K562 (cell line): ENCODE results near the gene HJV. TPM values are rescaled to one million over a fixed set of nuclear protein-coding genes. Genes with fewer than 3 reads are reported as not detected.

Experiments
- ATF7 ChIP-seq: fragments of 450-650 bp; IDR thresholded peaks from 2 replicates; pipeline ENCODE4 v1.7.1; 2014; ENCODE audit warnings: mild to moderate bottlenecking, moderate library complexity
- CBFA2T2 ChIP-seq: fragments of 450-650 bp; conservative IDR thresholded peaks from 2 replicates; pipeline ENCODE4 v1.6.1; 2017; ENCODE audit warnings: mild to moderate bottlenecking
- DACH1 ChIP-seq: fragments of 450-650 bp; IDR thresholded peaks from 2 replicates; pipeline ENCODE4 v1.6.1; 2018; ENCODE audit not compliant: partially characterized antibody
- HMG20A ChIP-seq: fragments of 450-650 bp; formaldehyde crosslinking; conservative IDR thresholded peaks from 2 replicates; pipeline ENCODE4 v1.4.0; 2020; ENCODE audit warnings: mild to moderate bottlenecking, mixed read lengths
- MAFK ChIP-seq: IDR thresholded peaks from 2 replicates; pipeline ENCODE4 v1.6.1; 2011; ENCODE audit warnings: low read length, improper control_type of control experiment
- MLLT1 ChIP-seq, 2 experiments: fragments of 450-650 bp; IDR thresholded peaks; 2 replicates each; pipeline ENCODE4 v1.6.1; 2016
- NR1H2 ChIP-seq: sonication (generic); formaldehyde crosslinking; IDR thresholded peaks from 2 replicates; pipeline ENCODE4 v1.4.0; 2020; ENCODE audit warnings: mild to moderate bottlenecking, missing genetic modification reagents
- RB1 ChIP-seq: fragments of 450-650 bp; IDR thresholded peaks from 2 replicates; pipeline ENCODE4 v1.6.1; 2017; ENCODE audit warnings: low read depth, mild to moderate bottlenecking
- RBBP5 ChIP-seq: fragments of 200-600 bp; sonication (generic); IDR thresholded peaks from 2 replicates; pipeline ENCODE4 v1.6.1; 2012; ENCODE audit warnings: borderline replicate concordance, mild to moderate bottlenecking, low read length, control low read depth, inconsistent platforms; ENCODE audit not compliant: insufficient read depth, poor library complexity, severe bottlenecking
- SMARCB1 ChIP-seq: IDR thresholded peaks from 2 replicates; pipeline ENCODE4 v1.6.1; 2011; ENCODE audit warnings: improper control_type of control experiment, low read depth; ENCODE audit not compliant: insufficient read length
- SNRNP70 ChIP-seq: fragments of 200-400 bp; formaldehyde crosslinking; optimal IDR thresholded peaks from 2 replicates; pipeline ENCODE3; 2017; ENCODE audit warnings: low read depth, low read length
- SRSF7 ChIP-seq: fragments of 200-400 bp; formaldehyde crosslinking; optimal IDR thresholded peaks from 2 replicates; pipeline ENCODE3; 2017; ENCODE audit warnings: mild to moderate bottlenecking, low read depth, low read length
- TBP ChIP-seq: optimal IDR thresholded peaks from 2 replicates; pipeline ENCODE3; 2011; ENCODE audit warnings: low read depth, low read length, improper control_type of control experiment
- TCF7L2 ChIP-seq: fragments of 150-350 bp; IDR thresholded peaks from 2 replicates; pipeline ENCODE4 v1.6.1; 2016; ENCODE audit warnings: low read depth, mild to moderate bottlenecking, low read length, moderate library complexity
- TEAD2 ChIP-seq: fragments of 450-650 bp; IDR thresholded peaks from 2 replicates; pipeline ENCODE4 v1.6.1; 2016; ENCODE audit warnings: missing genetic modification characterization, control low read depth, missing compliant biosample characterization
- ZNF239 ChIP-seq: fragments of 250-450 bp; sonication (Bioruptor Pico); IDR thresholded peaks from 2 replicates; pipeline ENCODE4 v1.4.0; 2020; ENCODE audit warnings: mild to moderate bottlenecking
- ZNF384 ChIP-seq: IDR thresholded peaks from 2 replicates; pipeline ENCODE4 v1.6.1; 2012; ENCODE audit warnings: low read depth, low read length, improper control_type of control experiment
- ZNF445 ChIP-seq: fragments of 250-450 bp; sonication (Bioruptor Pico); IDR thresholded peaks from 2 replicates; pipeline ENCODE4 v1.4.0; 2020; ENCODE audit warnings: low read depth, mild to moderate bottlenecking, moderate library complexity
- ZNF609 ChIP-seq: sonication (generic); formaldehyde crosslinking; IDR thresholded peaks from 2 replicates; pipeline ENCODE4 v1.8.1; 2023; ENCODE audit warnings: missing genetic modification reagents, mild to moderate bottlenecking, borderline replicate concordance
- ZZZ3 ChIP-seq: fragments of 450-650 bp; IDR thresholded peaks from 2 replicates; pipeline ENCODE4 v1.6.1; 2016; ENCODE audit warnings: antibody characterized with exemption, mild to moderate bottlenecking, moderate library complexity
- polyA plus RNA-seq, 8 experiments: library from polyadenylated mRNA; depleted of rRNA in 4 of 8; stranded (reverse) in 5 of 8; unstranded in 3 of 8; fragments of >200 nt; fragmentation: Nextera tagmentation in 2 of 8; fragmentation: Illumina TruSeq in 1 of 8; extraction: Ambion mirVana in 2 of 8; extraction: Trizol in 1 of 8; gene quantifications; 2 replicates each; pipeline versions ENCODE4 v1.2.1 to v1.2.3, GENCODE V29; 2011 to 2014; ENCODE audit warnings: inconsistent platforms in 1 of 8, missing spikeins in 1 of 8
- total RNA-seq, 7 experiments: library from RNA; depleted of rRNA in 6 of 7; stranded (reverse); fragments of >200 nt in 6 of 7; fragmentation: Illumina TruSeq in 2 of 7; extraction: Trizol in 2 of 7; gene quantifications; 2 replicates each; pipeline versions ENCODE4 v1.2.1 to v1.2.3, GENCODE V29; 2011 to 2021; ENCODE audit warnings: low replicate concordance in 1 of 7
- TF ChIP-seq, protein P1 (sequence below): fragments of 450-650 bp; formaldehyde crosslinking; IDR thresholded peaks from 2 replicates; pipeline ENCODE4 v1.4.0; 2022; ENCODE audit warnings: missing genetic modification characterization
- TF ChIP-seq, protein P2 (sequence below): sonication (generic); formaldehyde crosslinking; IDR thresholded peaks from 2 replicates; pipeline ENCODE4 v1.8.0; 2022; ENCODE audit warnings: missing genetic modification reagents, mild to moderate bottlenecking, moderate library complexity, borderline replicate concordance

The HJV gene
- total and polyA plus RNA-seq, 9 of the 15 experiments (the other 6 are each of a cell fraction or from before 2014, with no cell fraction given): 1.0 to 6.6 (median 2.4) TPM

GRCh38 chr1:145990249-145990855 lies 31.2 kb downstream of the HJV start (continued):
- TF ChIP-seq SRSF7 (no peak), CBFA2T2 (no peak), MLLT1 (IDR thresholded peaks at IDR 0.05) (peak; percentile 16 to 18; a peak in 2 of 4 replicates), ATF7 (peak; percentile 16; the same call in 1 of the 2 replicates), RB1 (no peak), ZNF445 (CRISPR knock-in tag) (peak; percentile 83), NR1H2 (CRISPR knock-in tag) (no peak), TBP (no peak), TCF7L2 (no peak), ZNF239 (no peak), SMARCB1 (no peak), MAFK (no peak), HMG20A (CRISPR knock-in tag) (no peak), ZZZ3 (no peak), ZNF384 (no peak), DACH1 (no peak), TEAD2 (tag) (no peak), RBBP5 (no peak), SNRNP70 (no peak), ZNF609 (CRISPR knock-in tag) (no peak)
- TF ChIP-seq, protein P1, sequence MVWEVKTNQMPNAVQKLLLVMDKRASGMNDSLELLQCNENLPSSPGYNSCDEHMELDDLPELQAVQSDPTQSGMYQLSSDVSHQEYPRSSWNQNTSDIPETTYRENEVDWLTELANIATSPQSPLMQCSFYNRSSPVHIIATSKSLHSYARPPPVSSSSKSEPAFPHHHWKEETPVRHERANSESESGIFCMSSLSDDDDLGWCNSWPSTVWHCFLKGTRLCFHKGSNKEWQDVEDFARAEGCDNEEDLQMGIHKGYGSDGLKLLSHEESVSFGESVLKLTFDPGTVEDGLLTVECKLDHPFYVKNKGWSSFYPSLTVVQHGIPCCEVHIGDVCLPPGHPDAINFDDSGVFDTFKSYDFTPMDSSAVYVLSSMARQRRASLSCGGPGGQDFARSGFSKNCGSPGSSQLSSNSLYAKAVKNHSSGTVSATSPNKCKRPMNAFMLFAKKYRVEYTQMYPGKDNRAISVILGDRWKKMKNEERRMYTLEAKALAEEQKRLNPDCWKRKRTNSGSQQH (CRISPR knock-in tag): no peak
- TF ChIP-seq, protein P2, sequence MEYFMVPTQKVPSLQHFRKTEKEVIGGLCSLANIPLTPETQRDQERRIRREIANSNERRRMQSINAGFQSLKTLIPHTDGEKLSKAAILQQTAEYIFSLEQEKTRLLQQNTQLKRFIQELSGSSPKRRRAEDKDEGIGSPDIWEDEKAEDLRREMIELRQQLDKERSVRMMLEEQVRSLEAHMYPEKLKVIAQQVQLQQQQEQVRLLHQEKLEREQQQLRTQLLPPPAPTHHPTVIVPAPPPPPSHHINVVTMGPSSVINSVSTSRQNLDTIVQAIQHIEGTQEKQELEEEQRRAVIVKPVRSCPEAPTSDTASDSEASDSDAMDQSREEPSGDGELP (CRISPR knock-in tag): no peak
